Measurements from ENCODE around the gene GPR68.

DNA sequence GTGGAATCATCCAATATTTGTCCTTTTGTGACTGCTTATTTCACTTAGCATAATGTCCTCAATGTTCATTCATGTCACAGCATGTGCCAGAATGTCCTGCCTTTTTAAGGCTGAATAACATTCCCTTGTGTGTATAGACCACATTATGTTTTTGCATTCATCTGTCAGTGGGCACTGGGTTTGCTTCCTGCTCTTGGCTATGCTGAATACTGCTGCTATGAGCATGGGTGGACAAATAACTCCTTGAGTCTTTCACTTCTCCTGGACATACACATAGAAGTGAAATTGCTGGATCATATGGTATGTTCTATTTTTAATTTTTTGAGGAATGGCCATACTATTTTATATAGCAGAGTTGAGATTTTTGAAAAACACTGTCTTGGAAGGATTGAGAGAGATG is 46.9 kb downstream of the GPR68 start:
- no peak for TF ChIP-seq POLR2A (IDR thresholded peaks at IDR 0.05)
- no peak for TF ChIP-seq CTCF (IDR thresholded peaks at IDR 0.05)

Data from suprapubic skin (tissue), 3 donors.